IMR-90 (cell line): Measurements from ENCODE around the gene CENPA. TPM values are rescaled to one million over a fixed set of nuclear protein-coding genes. Genes with fewer than 3 reads are reported as not detected.
A peak's percentile ranks its signal among the peaks of the same experiment; 100 is the strongest.

ENCODE experiments used
- ATAC-seq: fragments of 200-7000 bp; cut with Tn5 transposase; 2 replicates; pipeline ENCODE4 v1.9.1; 2020; ENCODE audit warnings: low read depth, mild to moderate bottlenecking, moderate library complexity
- BruUV-seq: library from RNA; stranded (reverse); fragments of 400-500 nt; replicated peaks from 2 replicates; lab custom pipeline; 2021; lab: Mats Ljungman, UMichigan
- CTCF ChIA-PET: fragments of 300-600 bp; formaldehyde crosslinking; extraction: SDS; loops from one replicate; lab custom pipeline; 2021; ENCODE audit warnings: antibody characterized with exemption; lab: Yijun Ruan, JAX
- POLR2A ChIA-PET: fragments of 300-600 bp; sonication (Branson Sonifier 250); formaldehyde crosslinking; loops from one replicate; lab custom pipeline; 2022; ENCODE audit warnings: antibody characterized with exemption; ENCODE audit not compliant: unreplicated experiment; lab: Charles Lee
- DNase-seq: peaks from one replicate; pipeline ENCODE4 v3.0.0; 2013
- H2AFZ ChIP-seq: replicated peaks from 2 replicates; pipeline ENCODE3; 2013; ENCODE audit warnings: low read length, mild to moderate bottlenecking; ENCODE audit not compliant: poor library complexity
- H2AK5ac ChIP-seq: 2 replicates; pipeline ENCODE4 v1.6.1; 2013; ENCODE audit warnings: low read depth, low read length, inconsistent platforms
- H2AK9ac ChIP-seq: replicated peaks from 2 replicates; pipeline ENCODE3; 2013; ENCODE audit warnings: mild to moderate bottlenecking, low read depth, low read length, moderate library complexity; ENCODE audit not compliant: poor library complexity
- H2BK120ac ChIP-seq: 2 replicates; pipeline ENCODE4 v1.6.1; 2013; ENCODE audit warnings: low read depth, low read length, inconsistent platforms
- H2BK15ac ChIP-seq: 3 replicates; pipeline ENCODE4 v1.6.1; 2013; ENCODE audit warnings: low read depth, low read length, inconsistent platforms
- H2BK20ac ChIP-seq: 2 replicates; pipeline ENCODE4 v1.6.1; 2013; ENCODE audit warnings: low read depth, mild to moderate bottlenecking, inconsistent platforms, low read length, moderate library complexity
- H2BK5ac ChIP-seq: 2 replicates; pipeline ENCODE4 v1.6.1; 2013; ENCODE audit warnings: mild to moderate bottlenecking, low read depth, low read length, inconsistent platforms; ENCODE audit not compliant: poor library complexity, severe bottlenecking
- H3K14ac ChIP-seq: replicated peaks from 2 replicates; pipeline ENCODE4 v1.6.1; 2013; ENCODE audit warnings: low read depth, low read length, inconsistent platforms
- H3K18ac ChIP-seq: 2 replicates; pipeline ENCODE4 v1.6.1; 2013; ENCODE audit warnings: low read depth, low read length, control low read depth
- H3K23ac ChIP-seq: 2 replicates; pipeline ENCODE4 v1.6.1; 2013; ENCODE audit warnings: low read depth, low read length, inconsistent platforms
- H3K27ac ChIP-seq: 2 replicates; pipeline ENCODE4 v1.5.1; 2013; ENCODE audit warnings: mild to moderate bottlenecking, control low read depth, low read length; ENCODE audit not compliant: insufficient read depth
- H3K27me3 ChIP-seq: 2 replicates; pipeline ENCODE4 v1.6.1; 2013; ENCODE audit warnings: low read length; ENCODE audit not compliant: control insufficient read depth, insufficient read depth
- H3K36me3 ChIP-seq: 2 replicates; pipeline ENCODE4 v1.6.1; 2013; ENCODE audit warnings: low read length, mixed read lengths; ENCODE audit not compliant: control insufficient read depth, insufficient read depth
- H3K4ac ChIP-seq: 2 replicates; pipeline ENCODE4 v1.6.1; 2013; ENCODE audit warnings: low read depth, low read length, inconsistent platforms
- H3K4me1 ChIP-seq: 2 replicates; pipeline ENCODE4 v1.6.1; 2013; ENCODE audit warnings: low read length, mixed read lengths; ENCODE audit not compliant: control insufficient read depth, insufficient read depth
- H3K4me2 ChIP-seq: 2 replicates; pipeline ENCODE4 v1.6.1; 2013; ENCODE audit warnings: low read depth, mild to moderate bottlenecking, control low read depth, low read length, moderate library complexity
- H3K4me3 ChIP-seq: 2 replicates; pipeline ENCODE4 v1.5.1; 2013; ENCODE audit warnings: low read depth, mild to moderate bottlenecking, control low read depth, low read length, moderate library complexity; ENCODE audit not compliant: insufficient read depth
- H3K56ac ChIP-seq: 2 replicates; pipeline ENCODE4 v1.6.1; 2013; ENCODE audit warnings: low read length, inconsistent platforms; ENCODE audit not compliant: insufficient read depth; ENCODE audit errors: extremely low read depth
- H3K79me1 ChIP-seq, 2 experiments: 2 replicates each; pipeline ENCODE4 v1.6.1; 2013; ENCODE audit warnings: low read length in 2 of 2, inconsistent platforms in 1 of 2, low read depth in 1 of 2
- H3K9ac ChIP-seq: 2 replicates; pipeline ENCODE4 v1.6.1; 2013; ENCODE audit warnings: low read depth, low read length, control low read depth
- H3K9me1 ChIP-seq: 2 replicates; pipeline ENCODE4 v1.6.1; 2013; ENCODE audit warnings: low read length, inconsistent platforms; ENCODE audit not compliant: insufficient read depth
- H3K9me3 ChIP-seq: 2 replicates; pipeline ENCODE4 v1.6.1; 2013; ENCODE audit warnings: low read length; ENCODE audit not compliant: control insufficient read depth, insufficient read depth
- H4K20me1 ChIP-seq: 2 replicates; pipeline ENCODE4 v1.6.1; 2013; ENCODE audit warnings: low read length, inconsistent platforms; ENCODE audit not compliant: insufficient read depth
- H4K5ac ChIP-seq: 2 replicates; pipeline ENCODE4 v1.6.1; 2013; ENCODE audit warnings: mild to moderate bottlenecking, low read depth, low read length, control low read depth
- H4K8ac ChIP-seq, 2 experiments: 2 replicates each; pipeline ENCODE4 v1.6.1; 2013; ENCODE audit warnings: low read depth in 2 of 2, low read length in 2 of 2, control low read depth in 1 of 2, inconsistent platforms in 1 of 2
- H4K91ac ChIP-seq: 2 replicates; pipeline ENCODE4 v1.6.1; 2013; ENCODE audit warnings: low read depth, low read length, inconsistent platforms; ENCODE audit not compliant: insufficient read depth
- CEBPB ChIP-seq: IDR thresholded peaks from 2 replicates; pipeline ENCODE4 v1.6.1; 2012; ENCODE audit warnings: low read depth, low read length, improper control_type of control experiment
- MAFK ChIP-seq: IDR thresholded peaks from 2 replicates; pipeline ENCODE4 v1.6.1; 2012; ENCODE audit warnings: low read depth, low read length, improper control_type of control experiment
- MAZ ChIP-seq: IDR thresholded peaks from 2 replicates; pipeline ENCODE4 v1.6.1; 2012; ENCODE audit warnings: low read depth, mild to moderate bottlenecking, low read length, improper control_type of control experiment, moderate library complexity, borderline replicate concordance
- POLR2A ChIP-seq: IDR thresholded peaks from 2 replicates; pipeline ENCODE4 v1.6.1; 2012; ENCODE audit warnings: mild to moderate bottlenecking, low read depth, low read length
- RAD21 ChIP-seq: IDR thresholded peaks from 2 replicates; pipeline ENCODE4 v1.6.1; 2012; ENCODE audit warnings: low read length, improper control_type of control experiment
- SMC3 ChIP-seq: fragments of 150-350 bp; IDR thresholded peaks from 2 replicates; pipeline ENCODE4 v1.6.1; 2016; ENCODE audit warnings: low read depth, mild to moderate bottlenecking, antibody characterized with exemption, low read length, moderate library complexity
- WGBS, 2 experiments: methylation state at CpG; one replicate each; pipeline versions ENCODE4 v1.1.5 to v1.1.7; 2013; ENCODE audit warnings: missing lambda C conversion rate in 2 of 2; ENCODE audit not compliant: insufficient read length in 1 of 2; ENCODE audit errors: extremely low coverage in 2 of 2; 5-methylcytosine and 5-hydroxymethylcytosine counted together
- dilution Hi-C: fragments of 300-500 bp; cut with HindIII; formaldehyde crosslinking; loops from one replicate; pipeline ENCODE4 v1.14.3; 2018; ENCODE audit warnings: low sequenced_read_pairs; ENCODE audit not compliant: unreplicated experiment
- in situ Hi-C: fragments of 300-500 bp; cut with MboI; formaldehyde crosslinking; loops from 3 replicates; pipeline ENCODE4 v1.14.3; 2019; ENCODE audit warnings: low sequenced_read_pairs, inconsistent platforms, mixed read lengths
- intact Hi-C: fragments of 100-400 bp; cut with micrococcal nuclease; formaldehyde crosslinking; loops from 2 replicates; pipeline ENCODE4 v1.10.0; 2022
- polyA plus RNA-seq, 3 experiments: library from polyadenylated mRNA; depleted of rRNA; stranded (reverse); fragments of >200 nt; gene quantifications; 2 replicates each; pipeline ENCODE4 v1.2.3, GENCODE V29; 2012; ENCODE audit warnings: low replicate concordance in 1 of 3
- total RNA-seq: library from RNA; depleted of rRNA; stranded (reverse); fragments of >200 nt; gene quantifications from 2 replicates; pipeline ENCODE4 v1.2.3, GENCODE V29; 2012
- TF ChIP-seq, protein P1 (sequence below): conservative IDR thresholded peaks from 2 replicates; pipeline ENCODE4 v1.5.1; 2012; ENCODE audit warnings: mild to moderate bottlenecking, low read depth, low read length, improper control_type of control experiment
- TF ChIP-seq, protein P2 (sequence below): fragments of 150-350 bp; IDR thresholded peaks from 2 replicates; pipeline ENCODE4 v1.6.1; 2017; ENCODE audit warnings: mild to moderate bottlenecking, antibody characterized with exemption, low read length, low read depth

Gene CENPA
- total and polyA plus RNA-seq, 2 of the 4 experiments (the other 2 are of a cell fraction) = 7.7 to 14.9 TPM

DNA sequence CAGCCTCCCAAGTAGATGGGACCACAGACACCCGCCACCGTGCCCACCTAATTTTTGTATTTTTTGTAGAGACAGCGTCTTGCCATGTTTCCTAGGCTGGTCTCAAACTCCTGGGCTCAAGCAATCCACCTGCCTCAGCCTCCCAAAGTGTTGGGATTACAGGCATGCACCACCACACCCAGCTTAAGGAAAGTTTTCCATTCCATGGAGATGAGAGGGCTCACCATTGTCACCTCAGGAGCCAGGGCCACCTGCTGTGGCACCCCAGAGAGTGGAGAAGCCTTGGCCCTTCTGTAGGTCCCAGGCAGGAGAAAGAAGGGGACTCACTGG, 17.1 kb upstream of the CENPA start:
- dilution Hi-C loops = no loop called here
- Histone ChIP-seq H2BK20ac (no peak overlapping the region), H3K79me1 (peaks cover 56 to 90% of the 10 kb centered on the region in 2 experiments), H3K36me3 (peaks cover 8% of the 10 kb centered on the region), H3K27ac (no peak overlapping the region), H3K4me3 (no peak overlapping the region), H3K23ac (no peak overlapping the region), H3K18ac (no peak overlapping the region), H3K4ac (no peak overlapping the region), H3K9me3 (no peaks in the 10 kb centered on the region), H2AK9ac (no peak overlapping the region), H4K8ac (no peak overlapping the region), H4K20me1 (peaks cover 67% of the 10 kb centered on the region), H2BK5ac (no peak overlapping the region), H3K27me3 (no peaks in the 10 kb centered on the region), H3K56ac (no peak overlapping the region), H3K9me1 (peaks cover 43% of the 10 kb centered on the region), H2BK15ac (no peak overlapping the region), H2AK5ac (peak overlapping the region; percentile 33; the same call in 1 of the 2 replicates), H4K91ac (no peak overlapping the region), H3K4me1 (peaks cover 34% of the 10 kb centered on the region), H4K5ac (no peak overlapping the region), H3K4me2 (no peak overlapping the region), H2BK120ac (no peak overlapping the region), H3K14ac (no peak overlapping the region), H2AFZ (peak overlapping the region; percentile 2), H3K9ac (no peak overlapping the region)
- DNase-seq = no peak
- in situ Hi-C loops = no loop called here
- intact Hi-C loops = no loop called here
- CTCF ChIA-PET = no interaction called here
- POLR2A ChIA-PET = no interaction called here
- no peak for ATAC-seq
- no TSS peak for BruUV-seq
- WGBS, 2 experiments = no CpG with 5 or more reads among the region's 3 CpGs
- TF ChIP-seq POLR2A (no peak), MAZ (no peak), MAFK (no peak), SMC3 (no peak), CEBPB (no peak), RAD21 (no peak)
- TF ChIP-seq, protein P1, sequence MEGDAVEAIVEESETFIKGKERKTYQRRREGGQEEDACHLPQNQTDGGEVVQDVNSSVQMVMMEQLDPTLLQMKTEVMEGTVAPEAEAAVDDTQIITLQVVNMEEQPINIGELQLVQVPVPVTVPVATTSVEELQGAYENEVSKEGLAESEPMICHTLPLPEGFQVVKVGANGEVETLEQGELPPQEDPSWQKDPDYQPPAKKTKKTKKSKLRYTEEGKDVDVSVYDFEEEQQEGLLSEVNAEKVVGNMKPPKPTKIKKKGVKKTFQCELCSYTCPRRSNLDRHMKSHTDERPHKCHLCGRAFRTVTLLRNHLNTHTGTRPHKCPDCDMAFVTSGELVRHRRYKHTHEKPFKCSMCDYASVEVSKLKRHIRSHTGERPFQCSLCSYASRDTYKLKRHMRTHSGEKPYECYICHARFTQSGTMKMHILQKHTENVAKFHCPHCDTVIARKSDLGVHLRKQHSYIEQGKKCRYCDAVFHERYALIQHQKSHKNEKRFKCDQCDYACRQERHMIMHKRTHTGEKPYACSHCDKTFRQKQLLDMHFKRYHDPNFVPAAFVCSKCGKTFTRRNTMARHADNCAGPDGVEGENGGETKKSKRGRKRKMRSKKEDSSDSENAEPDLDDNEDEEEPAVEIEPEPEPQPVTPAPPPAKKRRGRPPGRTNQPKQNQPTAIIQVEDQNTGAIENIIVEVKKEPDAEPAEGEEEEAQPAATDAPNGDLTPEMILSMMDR = no peak
- TF ChIP-seq, protein P2, sequence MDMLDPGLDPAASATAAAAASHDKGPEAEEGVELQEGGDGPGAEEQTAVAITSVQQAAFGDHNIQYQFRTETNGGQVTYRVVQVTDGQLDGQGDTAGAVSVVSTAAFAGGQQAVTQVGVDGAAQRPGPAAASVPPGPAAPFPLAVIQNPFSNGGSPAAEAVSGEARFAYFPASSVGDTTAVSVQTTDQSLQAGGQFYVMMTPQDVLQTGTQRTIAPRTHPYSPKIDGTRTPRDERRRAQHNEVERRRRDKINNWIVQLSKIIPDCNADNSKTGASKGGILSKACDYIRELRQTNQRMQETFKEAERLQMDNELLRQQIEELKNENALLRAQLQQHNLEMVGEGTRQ = no peak
